GM21367 (cell line): ENCODE measurements around the gene SUFU.
"Not testable (repeated sequence)": the region's sequence is repeated elsewhere in the genome, so short reads cannot be mapped to it uniquely, and the experiment has no call there.

Source experiments
- ATAC-seq: cut with Tn5 transposase; IDR thresholded peaks from one replicate; pipeline ENCODE4 v1.9.1; 2021; ENCODE audit not compliant: unreplicated experiment

SUFU gene

DNA sequence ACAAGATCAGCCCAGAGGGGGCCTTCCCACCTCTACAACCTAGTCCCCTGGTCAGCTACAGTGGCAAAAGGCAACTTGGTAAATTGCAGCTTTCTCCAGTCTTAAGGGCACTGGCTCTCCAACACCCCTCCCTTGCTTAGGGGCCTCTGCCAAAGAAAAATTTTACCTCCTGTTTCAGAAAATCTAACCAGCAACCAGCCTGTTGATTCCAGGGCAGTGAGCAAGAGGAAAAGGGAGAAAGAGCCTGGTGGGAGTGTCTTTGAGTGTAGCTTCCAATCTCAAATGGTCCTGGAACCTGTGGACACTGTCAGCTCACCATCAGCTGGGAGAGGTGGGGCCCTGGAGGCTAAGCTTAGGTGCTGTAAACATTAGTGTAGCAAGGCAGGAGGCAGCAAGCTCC lies 24.1 kb upstream of the SUFU start:
- ATAC-seq, result no peak

- no peak for ATAC-seq
Observed at GRCh38 chr10:102480396-102480795, 23.4 kb upstream of the SUFU start.

DNA sequence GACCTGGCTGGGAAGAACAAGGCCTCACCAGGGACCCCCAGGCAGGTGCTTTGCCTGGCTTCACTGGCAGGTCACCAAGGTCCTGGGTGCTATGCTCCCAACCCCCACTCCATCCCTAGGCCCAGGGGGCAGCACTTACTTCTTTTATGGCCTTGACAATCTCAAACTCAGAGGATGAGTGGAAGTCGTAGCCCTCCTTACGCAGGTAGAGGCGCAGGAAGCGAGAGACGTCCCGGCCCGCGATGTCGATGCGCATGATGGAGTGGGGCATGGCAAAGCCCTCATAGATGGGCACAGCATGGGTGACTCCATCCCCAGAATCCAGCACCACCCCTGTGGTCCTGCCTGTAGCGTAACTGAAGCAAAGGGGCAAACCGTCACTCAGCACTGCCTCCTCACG lies 19.8 kb upstream of the SUFU start:
- no peak for ATAC-seq

DNA sequence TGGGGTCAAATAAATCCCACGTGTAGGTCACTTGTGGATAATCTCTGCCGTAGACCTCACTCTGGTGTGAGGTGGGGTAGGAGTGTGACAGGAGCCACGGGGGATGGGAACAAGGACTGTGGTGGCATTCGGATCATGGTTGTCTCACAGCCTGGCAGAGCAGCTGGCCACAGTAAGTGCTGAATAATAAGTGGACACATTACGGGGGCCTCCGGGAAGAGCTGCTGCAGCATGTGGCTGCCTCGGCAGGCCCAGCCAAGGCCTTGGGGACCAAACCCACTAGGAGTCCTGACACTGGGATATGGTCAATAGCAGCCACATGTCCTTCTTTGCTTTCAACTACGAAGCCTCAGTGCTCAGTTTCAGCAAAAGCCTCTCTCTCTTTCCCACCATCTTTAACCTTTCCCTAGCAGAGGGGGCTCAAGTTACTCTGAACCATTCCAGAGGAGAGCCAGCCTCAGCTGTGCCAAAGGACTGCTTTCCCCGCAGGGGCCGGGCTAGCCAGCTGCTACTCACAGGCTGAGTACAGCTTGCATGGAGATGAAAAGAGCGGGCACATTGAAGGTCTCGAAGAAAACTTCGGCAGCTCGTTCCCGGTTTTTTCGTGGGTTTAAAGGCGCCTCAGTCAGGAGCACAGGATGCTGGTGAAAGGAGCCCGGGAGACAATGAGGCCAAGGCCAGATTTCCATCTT lies 18.5 kb upstream of the SUFU start:
- no peak for ATAC-seq

DNA sequence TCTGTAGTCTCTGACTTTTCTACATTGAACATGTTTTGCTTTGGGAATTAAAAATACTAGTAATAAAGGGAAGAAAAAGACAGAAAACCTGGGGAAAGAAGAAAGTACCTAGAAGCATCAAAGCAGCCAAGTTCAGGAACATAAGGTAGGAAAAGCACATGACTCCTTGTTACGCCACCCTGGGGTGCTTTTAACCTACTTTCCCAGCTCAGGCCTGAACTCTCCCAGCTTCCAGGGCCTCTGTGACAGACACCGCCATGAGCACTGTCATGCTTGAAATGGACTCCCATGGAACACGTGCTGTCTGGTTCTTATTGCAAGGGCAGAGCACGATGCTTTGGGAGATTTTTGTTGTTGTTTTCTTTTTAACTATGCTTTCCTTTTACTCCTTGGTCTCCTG lies 12.6 kb upstream of the SUFU start:
- no peak for ATAC-seq

- ATAC-seq, result no peak
Observed at GRCh38 chr10:102492344-102492939, 11.3 kb upstream of the SUFU start.

DNA sequence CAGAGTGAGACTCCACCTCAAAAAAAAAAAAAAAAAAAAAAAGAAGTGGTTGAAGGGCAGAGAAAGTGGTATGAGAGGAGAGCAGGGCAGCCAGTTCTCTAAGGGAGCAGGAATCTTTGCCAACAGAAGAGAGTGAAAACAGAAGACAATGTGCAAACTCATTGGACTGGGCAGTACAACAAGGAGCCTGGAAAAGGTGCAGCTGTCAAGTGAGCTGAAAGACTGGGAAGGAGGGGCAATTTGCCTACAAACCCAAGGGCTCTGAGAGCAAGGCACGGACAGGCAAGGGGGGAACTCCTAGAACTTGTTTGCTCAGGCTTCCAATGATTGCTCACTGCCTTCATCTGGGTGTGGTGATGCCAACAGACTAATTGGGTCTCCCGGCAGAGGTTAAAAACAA lies 10.8 kb upstream of the SUFU start:
- no peak for ATAC-seq

DNA sequence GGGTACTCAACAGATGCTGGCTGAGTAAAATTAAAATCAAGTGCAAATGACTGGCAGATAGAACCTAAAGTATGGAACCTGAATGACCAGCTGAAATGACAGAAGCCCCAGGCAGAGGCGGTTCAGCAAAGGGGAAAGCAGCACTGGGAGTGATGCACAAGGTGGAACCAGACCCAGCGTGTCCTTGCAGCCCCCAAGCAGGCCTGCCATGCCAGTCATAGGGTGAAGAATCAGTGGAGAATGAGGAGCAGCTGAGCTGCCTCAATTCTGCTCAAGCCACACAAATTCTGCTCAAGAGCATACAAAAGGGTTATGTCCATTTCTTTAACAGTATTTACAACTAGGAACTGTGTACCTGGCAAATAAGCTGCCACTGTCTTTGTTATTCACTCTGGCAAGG lies 10.0 kb upstream of the SUFU start:
- no peak for ATAC-seq

DNA sequence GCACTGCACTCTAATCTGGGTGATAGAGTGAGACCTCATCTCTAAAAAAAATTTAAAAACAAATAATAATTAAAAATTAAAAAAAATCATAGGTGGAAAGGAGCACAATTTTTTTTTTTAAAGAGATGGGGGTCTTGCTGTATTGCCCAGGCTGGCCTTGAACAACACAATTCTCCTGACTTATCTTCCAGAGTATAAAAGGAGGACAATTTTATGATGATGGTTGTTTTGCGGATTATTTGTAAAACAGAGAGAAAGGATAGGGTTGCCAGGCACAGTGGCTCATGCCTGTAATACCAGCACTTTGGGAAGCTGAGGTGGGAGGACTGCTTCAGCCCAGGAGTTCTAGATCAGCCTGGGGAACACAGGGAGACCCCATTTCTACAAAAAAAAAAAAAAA lies 6.2 kb upstream of the SUFU start:
- no peak for ATAC-seq

DNA sequence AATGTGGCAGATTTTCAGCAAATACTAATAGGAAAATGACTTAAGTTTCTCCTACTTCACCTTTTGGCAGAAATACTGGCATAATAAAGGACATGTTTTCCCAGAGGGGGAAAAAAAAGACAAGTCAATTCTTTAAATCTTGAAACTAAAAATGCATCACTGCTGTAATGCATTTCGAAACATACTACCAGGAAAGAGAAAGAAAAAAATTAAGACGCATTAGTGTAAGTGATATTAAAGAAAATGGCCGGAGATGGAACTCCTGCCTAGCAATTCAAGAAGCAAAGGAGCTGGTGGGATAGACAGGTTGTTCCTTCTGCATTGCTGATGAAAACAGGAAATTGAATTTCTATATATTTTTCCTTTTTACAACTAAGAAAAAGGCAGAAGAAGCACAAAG lies 4.4 kb upstream of the SUFU start:
- no peak for ATAC-seq

DNA sequence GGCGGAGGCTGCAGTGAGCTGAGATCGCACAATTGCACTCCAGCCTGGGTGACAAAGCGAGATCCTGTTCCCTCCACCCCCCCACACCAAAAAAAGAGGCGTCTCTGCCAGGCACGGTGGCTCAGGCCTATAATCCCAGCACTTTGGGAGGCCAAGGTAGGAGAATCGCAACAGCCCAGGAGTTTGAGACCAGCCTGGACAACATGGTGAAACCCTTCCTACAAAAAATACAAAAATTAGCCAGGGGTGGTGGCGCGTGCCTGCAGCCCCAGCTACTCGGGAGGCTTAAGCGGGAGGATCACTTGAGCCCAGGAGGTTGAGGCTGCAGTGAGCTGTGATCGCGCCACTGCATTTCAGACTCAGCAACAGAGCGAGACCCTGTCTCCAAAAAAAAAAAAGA lies 3.1 kb upstream of the SUFU start:
- ATAC-seq, result not testable (repeated sequence)

DNA sequence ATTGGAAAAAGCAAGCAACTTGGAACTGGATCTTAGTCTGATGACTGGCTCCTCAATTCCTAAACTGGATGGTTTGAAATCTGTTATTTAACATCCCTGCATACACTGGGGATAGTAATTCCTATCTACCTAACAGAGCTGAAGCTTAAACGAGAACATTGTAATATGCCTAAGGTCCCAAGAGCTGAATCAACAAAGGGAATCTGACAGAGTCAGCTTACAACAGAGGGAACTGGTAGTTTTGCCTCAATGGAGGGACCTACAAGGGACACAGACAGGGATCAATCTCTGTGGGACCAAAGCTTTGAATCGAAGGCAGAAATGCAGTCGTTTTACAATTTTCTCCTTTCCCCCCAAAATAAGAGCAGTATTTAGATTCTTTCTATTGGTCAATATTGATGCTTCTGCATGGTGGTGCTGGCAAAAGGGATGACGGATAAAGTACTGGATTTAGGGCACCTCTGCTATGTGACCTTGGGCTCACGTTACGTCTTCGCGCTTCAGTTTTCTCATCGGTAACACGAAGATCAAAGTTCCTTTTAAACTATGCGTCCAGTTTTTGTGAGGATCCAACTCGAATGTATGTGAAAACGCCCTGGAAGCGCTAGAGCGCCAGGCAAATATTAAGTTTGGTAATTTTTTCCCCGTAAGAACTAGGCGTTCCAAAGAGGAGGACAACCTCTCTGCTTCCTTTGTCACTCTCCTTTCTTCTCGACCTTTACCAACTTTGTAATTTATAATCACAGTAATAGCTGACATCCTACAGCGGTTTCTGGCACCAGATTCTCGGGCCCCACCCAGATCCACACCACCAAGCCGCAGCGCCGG lies 2.4 kb upstream of the SUFU start:
- ATAC-seq, result no peak

DNA sequence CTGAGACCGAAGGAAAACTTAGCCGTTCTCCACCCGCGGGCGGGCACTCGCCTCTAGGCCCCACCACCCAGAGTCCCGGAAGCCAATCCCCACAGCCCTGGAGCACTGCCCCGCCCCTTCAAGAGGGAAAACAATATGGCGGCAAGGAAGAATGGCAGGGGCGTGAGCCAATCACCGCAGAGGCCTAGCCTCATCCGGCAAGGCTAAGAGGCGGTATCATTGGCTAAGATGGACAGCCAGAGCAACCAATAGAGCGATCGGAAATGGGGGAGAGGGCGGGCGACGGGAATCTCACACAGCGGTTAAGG lies 1.8 kb upstream of the SUFU start:
- peak; percentile 64 for ATAC-seq

GRCh38 chr10:102502337-102503151 lies 1.2 kb upstream of the SUFU start, which contains the start of gene ACTR1A:
Gene ACTR1A, minus strand, starts transcription at chr10:102502712. Its CDS starts 65 bp downstream, at chr10:102502647.
- peak; percentile 40 for ATAC-seq

DNA sequence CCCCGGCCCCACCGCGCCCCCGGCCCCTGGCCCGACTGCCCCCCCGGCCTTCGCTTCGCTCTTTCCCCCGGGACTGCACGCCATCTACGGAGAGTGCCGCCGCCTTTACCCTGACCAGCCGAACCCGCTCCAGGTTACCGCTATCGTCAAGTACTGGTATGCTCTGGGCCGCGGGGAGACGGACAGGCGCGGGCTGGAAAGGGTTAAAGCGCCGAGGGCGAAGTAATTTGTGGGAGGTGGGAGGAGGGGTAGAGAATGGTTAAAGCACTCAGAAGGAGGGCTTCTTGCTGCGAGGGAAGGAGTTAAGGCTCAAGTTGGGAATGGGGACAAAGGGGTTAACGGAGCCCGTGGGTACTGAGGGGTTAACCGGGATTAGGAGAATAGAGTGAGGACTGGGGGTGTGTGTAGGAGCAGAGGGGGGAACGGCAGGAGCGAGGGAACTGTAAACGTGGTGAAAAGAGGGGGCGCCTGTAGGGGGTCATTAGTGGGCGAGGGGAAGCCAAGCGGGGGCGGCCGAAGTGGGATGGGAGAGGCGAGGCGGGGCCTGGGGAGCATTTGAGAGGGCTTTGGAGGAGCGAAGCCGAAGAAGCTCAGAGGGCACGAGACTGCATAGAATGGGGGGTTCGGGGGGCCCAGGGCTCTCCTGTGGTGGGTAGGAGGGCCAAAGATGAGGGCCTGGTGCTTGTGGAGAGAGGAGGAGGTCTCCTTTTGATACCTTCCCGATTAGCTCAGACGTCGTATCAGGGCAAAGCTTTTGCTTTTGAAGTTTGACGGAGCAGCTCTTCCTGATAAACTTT lies 605 bp downstream of the SUFU start:
- no peak for ATAC-seq

DNA sequence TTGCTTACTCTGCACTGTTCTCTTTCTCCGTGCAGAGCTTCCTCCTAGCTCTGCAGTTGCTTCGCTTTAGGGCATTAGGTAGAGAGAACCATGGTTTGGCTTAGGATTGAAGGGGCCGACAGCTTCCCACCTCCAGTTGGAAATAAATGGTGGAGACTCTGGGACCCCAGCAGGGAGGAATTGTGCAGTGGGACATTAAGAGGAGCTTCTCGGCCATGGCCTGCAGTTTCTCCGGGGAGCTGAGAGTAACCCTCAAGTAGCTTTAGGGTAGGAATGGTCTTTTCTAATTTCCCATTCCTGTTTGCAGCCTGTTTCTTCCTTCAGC lies 1.2 kb downstream of the SUFU start:
- ATAC-seq, result no peak

DNA sequence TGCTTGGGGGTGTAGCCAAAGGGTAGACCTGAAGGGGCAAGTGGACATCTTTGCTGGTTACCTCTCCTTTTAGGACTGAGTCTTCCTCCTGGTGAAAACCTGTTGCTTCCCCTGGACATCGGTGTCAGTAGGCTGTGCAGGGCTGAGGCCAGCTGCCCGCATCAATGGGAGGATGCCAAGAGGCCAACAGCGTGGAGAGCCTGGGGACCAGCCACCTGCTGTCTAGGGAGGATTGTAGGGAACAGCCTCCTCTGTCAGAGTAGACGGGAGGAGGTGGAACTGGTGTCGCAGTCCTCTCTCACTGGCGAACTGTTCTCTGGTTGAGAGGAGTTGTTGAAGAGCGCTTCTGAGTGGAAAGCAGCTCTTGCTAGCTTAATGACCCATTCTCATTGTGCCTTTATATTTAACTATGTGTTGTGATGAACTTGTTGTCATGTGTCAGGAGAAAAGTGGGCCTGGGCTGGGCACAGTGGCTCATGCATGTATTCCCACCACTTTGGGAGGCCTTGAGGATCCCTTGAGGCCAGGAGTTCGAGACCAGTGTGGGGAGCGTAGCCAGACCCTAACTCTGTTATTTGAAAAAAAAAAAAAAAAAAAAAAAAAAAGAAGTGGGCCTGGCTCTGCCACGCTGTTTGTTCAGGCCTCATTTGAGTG lies 1.8 kb downstream of the SUFU start:
- no peak for ATAC-seq

- ATAC-seq, result no peak
Observed at GRCh38 chr10:102507521-102507920, 3.7 kb downstream of the SUFU start.

DNA sequence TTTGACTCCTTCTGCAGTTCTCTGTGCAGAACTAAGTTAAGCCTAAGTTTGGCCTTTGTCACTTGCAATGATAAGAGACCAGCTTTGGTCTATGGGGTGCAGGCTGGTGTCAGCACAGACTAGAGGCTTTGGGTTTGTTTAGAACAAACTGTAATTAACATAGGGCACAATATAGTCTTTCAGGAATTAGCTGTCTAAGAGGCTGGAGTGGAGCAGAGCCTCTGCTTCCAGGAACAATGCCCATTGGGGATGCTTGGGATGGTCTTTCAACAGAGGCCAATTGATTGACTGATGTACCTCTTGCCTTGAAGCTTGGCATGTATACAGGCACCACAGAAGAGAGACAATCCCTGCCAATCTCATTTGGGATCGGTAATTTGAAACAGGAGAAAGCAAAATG lies 4.7 kb downstream of the SUFU start:
- ATAC-seq, result no peak

- ATAC-seq, result no peak
Observed at GRCh38 chr10:102509387-102509786, 5.6 kb downstream of the SUFU start.
